Naive thymus-derived CD4-positive, alpha-beta T cell (primary cell): ENCODE measurements around the gene IL36RN. TPM values are rescaled to one million over a fixed set of nuclear protein-coding genes. Genes with fewer than 3 reads are reported as not detected.
"Not testable (repeated sequence)": the region's sequence is repeated elsewhere in the genome, so short reads cannot be mapped to it uniquely, and the experiment has no call there.

Source experiments
- ATAC-seq: fragments of 150-1000 bp; cut with Tn5 transposase; 2 replicates; pipeline ENCODE4 v1.10.0; 2021; ENCODE audit warnings: mild to moderate bottlenecking, moderate library complexity
- CTCF ChIA-PET: fragments of 350-600 bp; sonication (Branson Sonifier 250); formaldehyde crosslinking; loops from one replicate; lab custom pipeline; 2021; ENCODE audit warnings: antibody characterized with exemption; lab: Charles Lee
- POLR2A ChIA-PET: fragments of 350-600 bp; sonication (Branson Sonifier 250); formaldehyde crosslinking; loops from one replicate; lab custom pipeline; 2021; ENCODE audit warnings: antibody characterized with exemption, inconsistent platforms; lab: Charles Lee
- DNase-seq, 9 donors: peaks; one replicate each; pipeline versions ENCODE4 v3.0.0 to v3.0.0-alpha.2; 2020 to 2022; ENCODE audit warnings: mixed read lengths in 1 of 9
- H3K27ac ChIP-seq: one replicate; pipeline ENCODE4 v1.7.0; 2013; ENCODE audit warnings: mild to moderate bottlenecking, low read depth, low read length, moderate library complexity
- H3K27me3 ChIP-seq, 2 donors: one replicate each; pipeline ENCODE4 v1.7.0; 2013; ENCODE audit warnings: low read length in 2 of 2, mild to moderate bottlenecking in 2 of 2, moderate library complexity in 2 of 2; ENCODE audit not compliant: control insufficient read depth in 2 of 2, insufficient read depth in 2 of 2
- H3K36me3 ChIP-seq, 3 experiments: 1 replicate in 2 of 3; 2 replicates in 1 of 3; pipeline ENCODE4 v1.7.0; 2013; ENCODE audit warnings: low read length in 3 of 3, mild to moderate bottlenecking in 3 of 3, moderate library complexity in 1 of 3; ENCODE audit not compliant: insufficient read depth in 3 of 3, control insufficient read depth in 2 of 3
- H3K4me1 ChIP-seq, 2 donors: one replicate each; pipeline ENCODE4 v1.7.0; 2013; ENCODE audit warnings: low read length in 2 of 2, mild to moderate bottlenecking in 2 of 2, moderate library complexity in 1 of 2; ENCODE audit not compliant: control insufficient read depth in 2 of 2, insufficient read depth in 2 of 2
- H3K4me3 ChIP-seq: 2 replicates; pipeline ENCODE4 v1.7.0; 2013; ENCODE audit warnings: mild to moderate bottlenecking, low read length
- H3K9me3 ChIP-seq, 3 experiments: 1 replicate in 2 of 3; 2 replicates in 1 of 3; pipeline ENCODE4 v1.7.0; 2013; ENCODE audit warnings: low read length in 3 of 3; ENCODE audit not compliant: control insufficient read depth in 2 of 3
- H3K27ac Mint-ChIP-seq, 9 donors: one replicate each; pipeline ENCODE4 v1.8.0; 2020 to 2022; ENCODE audit warnings: mixed read lengths in 9 of 9, mild to moderate bottlenecking in 8 of 9, moderate library complexity in 5 of 9, inconsistent platforms in 2 of 9
- H3K27me3 Mint-ChIP-seq, 5 donors: one replicate each; pipeline ENCODE4 v1.8.0; 2021 to 2022; ENCODE audit warnings: mixed read lengths in 5 of 5, mild to moderate bottlenecking in 1 of 5
- H3K36me3 Mint-ChIP-seq, 5 donors: one replicate each; pipeline ENCODE4 v1.8.0; 2020 to 2022; ENCODE audit warnings: mixed read lengths in 5 of 5, mild to moderate bottlenecking in 3 of 5, inconsistent platforms in 1 of 5
- H3K4me1 Mint-ChIP-seq, 7 donors: one replicate each; pipeline ENCODE4 v1.8.0; 2020 to 2022; ENCODE audit warnings: mixed read lengths in 7 of 7, mild to moderate bottlenecking in 3 of 7, inconsistent platforms in 1 of 7
- H3K4me3 Mint-ChIP-seq, 10 donors: one replicate each; pipeline ENCODE4 v1.8.0; 2020 to 2022; ENCODE audit warnings: mild to moderate bottlenecking in 10 of 10, mixed read lengths in 10 of 10, moderate library complexity in 6 of 10, inconsistent platforms in 2 of 10
- H3K9me3 Mint-ChIP-seq, 11 donors: one replicate each; pipeline ENCODE4 v1.8.0; 2020 to 2022; ENCODE audit warnings: mixed read lengths in 11 of 11, mild to moderate bottlenecking in 4 of 11, inconsistent platforms in 1 of 11, moderate library complexity in 1 of 11
- intact Hi-C, 2 donors: fragments of 100-400 bp; cut with micrococcal nuclease; formaldehyde crosslinking; loops; one replicate each; pipeline ENCODE4 v1.15.1; 2023
- polyA plus RNA-seq, 2 donors: library from polyadenylated mRNA; unstranded; fragments of 300-500 nt; fragmentation: Illumina TruSeq; gene quantifications; one replicate each; pipeline ENCODE4 v1.2.3, GENCODE V29; 2021
- total RNA-seq, 6 experiments: library from RNA in 5 of 6; stranded (reverse) in 5 of 6; gene quantifications; 1 replicate in 5 of 6; 2 replicates in 1 of 6; pipeline ENCODE4 v1.2.3 and lab custom pipeline; 2021 to 2026

IL36RN gene
- total and polyA plus RNA-seq, 7 experiments from 2014 or later: 0.07 TPM; not detected in 6

- H3K9me3 ChIP-seq: no peaks in the 10 kb centered on the region
- Mint-ChIP-seq H3K4me1 (peaks cover 0 to 5% (median 0%) of the 10 kb centered on the region in 7 donors), H3K9me3 (peaks cover 0 to 4% (median 0%) of the 10 kb centered on the region in 11 donors), H3K27me3 (no peaks in the 10 kb centered on the region), H3K36me3 (peaks cover 0 to 7% (median 0%) of the 10 kb centered on the region in 5 donors), H3K27ac (no peak overlapping the region), H3K4me3 (no peak overlapping the region)
- ATAC-seq: no peak
- H3K36me3 ChIP-seq: no peaks in the 10 kb centered on the region
- no peaks in the 10 kb centered on the region for H3K27me3 ChIP-seq
- H3K4me1 ChIP-seq: no peaks in the 10 kb centered on the region
- H3K4me3 ChIP-seq: no peak overlapping the region
- POLR2A ChIA-PET: interaction anchor here (1.2 to 1.6 kb wide), 2 partner anchors 13 to 116 kb away, joined by 3 to 4 read pairs; no protein-coding TSS in a partner anchor
- DNase-seq: no peak
- CTCF ChIA-PET: interaction anchor here (2.0 kb wide), 1 partner anchor 49 kb away, joined by 4 read pairs; no protein-coding TSS in a partner anchor
- no peak overlapping the region for H3K27ac ChIP-seq
- intact Hi-C loops: no loop called here
These were observed 29.4 kb downstream of the IL36RN start for GRCh38 chr2:113088213-113088992.

DNA sequence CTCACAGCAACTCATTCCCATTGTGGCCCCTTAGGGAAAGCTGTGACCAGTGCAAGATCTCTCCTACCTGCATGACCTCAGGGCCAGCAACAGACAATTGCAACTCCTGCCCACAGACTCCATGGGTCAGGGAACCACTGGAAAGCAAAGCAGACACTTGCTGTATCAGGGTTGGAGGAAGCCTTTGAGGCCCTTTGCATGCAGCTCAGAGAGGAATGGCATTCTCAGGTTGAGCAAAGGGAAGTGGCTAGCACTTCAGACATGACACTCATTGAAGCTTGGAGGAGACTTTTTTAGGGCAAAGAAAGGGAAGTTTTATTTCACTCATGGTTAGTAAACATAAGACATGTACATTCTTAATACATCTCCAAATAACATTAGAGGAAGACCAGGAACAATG lies 30.9 kb downstream of the IL36RN start:
- Mint-ChIP-seq H3K9me3 (peaks cover 0 to 10% (median 0%) of the 10 kb centered on the region in 11 donors), H3K36me3 (peaks cover 0 to 7% (median under 1%) of the 10 kb centered on the region in 5 donors), H3K4me1 (peaks cover 0 to 3% (median 0%) of the 10 kb centered on the region in 7 donors), H3K27ac (no peak overlapping the region), H3K27me3 (peaks cover 0 to 3% (median 0%) of the 10 kb centered on the region in 5 donors), H3K4me3 (no peak overlapping the region)
- peak; percentile 27 for ATAC-seq
- CTCF ChIA-PET: interaction anchor here (0.7 kb wide), 1 partner anchor 26 kb away, joined by 3 read pairs; no protein-coding TSS in a partner anchor
- intact Hi-C loops: no loop called here
- Histone ChIP-seq H3K36me3 (no peaks in the 10 kb centered on the region), H3K4me1 (no peaks in the 10 kb centered on the region), H3K9me3 (no peaks in the 10 kb centered on the region), H3K27ac (no peak overlapping the region), H3K4me3 (no peak overlapping the region), H3K27me3 (peaks cover 0 to 3% of the 10 kb centered on the region in 2 donors)
- no peak for DNase-seq
- POLR2A ChIA-PET: no interaction called here

GRCh38 chr2:113091231-113091896 lies 32.4 kb downstream of the IL36RN start:
- Mint-ChIP-seq H3K27ac (no peak overlapping the region), H3K36me3 (peaks cover 0 to 8% (median 3%) of the 10 kb centered on the region in 5 donors), H3K9me3 (peaks cover 0 to 16% (median 6%) of the 10 kb centered on the region in 11 donors), H3K4me3 (no peak overlapping the region), H3K27me3 (peaks cover 0 to 6% (median 0%) of the 10 kb centered on the region in 5 donors), H3K4me1 (no peaks in the 10 kb centered on the region)
- no peak for DNase-seq
- no peaks in the 10 kb centered on the region for H3K9me3 ChIP-seq
- no peak for ATAC-seq
- no peak overlapping the region for H3K27ac ChIP-seq
- peaks cover 0 to 3% of the 10 kb centered on the region in 2 donors for H3K27me3 ChIP-seq
- no peak overlapping the region for H3K4me3 ChIP-seq
- ChIA-PET POLR2A (interaction anchor here (0.8 kb wide), 1 partner anchor 144 kb away, joined by 8 read pairs; no protein-coding TSS in a partner anchor), CTCF (no interaction called here)
- intact Hi-C loops: no loop called here
- H3K36me3 ChIP-seq: no peaks in the 10 kb centered on the region
- H3K4me1 ChIP-seq: no peaks in the 10 kb centered on the region

DNA sequence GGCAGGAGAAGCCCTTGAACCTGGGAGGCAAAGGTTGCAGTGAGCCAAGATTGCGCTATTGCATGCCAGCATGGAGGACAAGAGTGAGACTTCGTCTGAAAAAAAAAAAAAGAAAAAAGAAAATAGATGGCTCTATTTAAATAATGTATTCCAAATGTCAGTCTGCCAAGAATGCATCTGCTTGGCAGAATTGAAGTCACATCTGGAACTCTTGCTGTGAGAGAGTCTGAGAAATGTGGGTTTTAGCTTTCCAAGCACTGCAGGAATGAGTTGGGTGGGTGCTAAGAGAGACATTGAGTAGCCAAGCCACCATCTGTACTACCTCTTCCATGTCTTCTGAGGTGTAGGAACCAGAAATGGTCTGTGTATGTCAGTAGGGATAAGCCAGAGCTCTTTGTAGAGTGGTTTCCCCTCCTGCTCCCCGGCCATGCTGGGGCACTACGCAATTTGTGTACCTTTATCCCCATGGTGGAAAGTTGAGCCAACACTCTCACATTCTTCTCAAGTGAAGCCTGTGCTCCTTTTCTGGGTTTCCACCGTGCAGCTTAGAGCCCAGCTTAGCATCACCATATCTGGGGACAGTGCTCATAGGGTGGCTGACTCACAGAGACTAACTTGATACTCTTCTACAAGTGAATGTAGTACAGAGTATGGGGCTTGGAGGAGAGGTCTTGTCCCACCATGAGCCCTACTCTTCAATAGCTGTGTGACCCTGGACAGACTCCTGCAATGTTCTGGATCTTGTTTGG lies 34.0 kb downstream of the IL36RN start:
- Histone ChIP-seq H3K36me3 (no peaks in the 10 kb centered on the region), H3K27me3 (peaks cover 0 to 3% of the 10 kb centered on the region in 2 donors), H3K27ac (no peak overlapping the region), H3K4me3 (no peak overlapping the region), H3K4me1 (peaks cover 0 to under 1% of the 10 kb centered on the region in 2 donors), H3K9me3 (no peaks in the 10 kb centered on the region)
- DNase-seq: no peak
- Mint-ChIP-seq H3K27me3 (peaks cover 0 to 6% (median 0%) of the 10 kb centered on the region in 5 donors), H3K4me1 (peaks cover 2 to 13% (median 6%) of the 10 kb centered on the region in 7 donors), H3K9me3 (peaks cover 0 to 29% (median 14%) of the 10 kb centered on the region in 11 donors), H3K4me3 (no peak overlapping the region), H3K27ac (no peak overlapping the region), H3K36me3 (peaks cover 5 to 23% (median 7%) of the 10 kb centered on the region in 5 donors)
- POLR2A ChIA-PET: interaction anchor here (1.7 kb wide), 1 partner anchor 13 kb away, joined by 3 read pairs; no protein-coding TSS in a partner anchor
- CTCF ChIA-PET: no interaction called here
- no peak for ATAC-seq
- intact Hi-C loops: no loop called here

DNA sequence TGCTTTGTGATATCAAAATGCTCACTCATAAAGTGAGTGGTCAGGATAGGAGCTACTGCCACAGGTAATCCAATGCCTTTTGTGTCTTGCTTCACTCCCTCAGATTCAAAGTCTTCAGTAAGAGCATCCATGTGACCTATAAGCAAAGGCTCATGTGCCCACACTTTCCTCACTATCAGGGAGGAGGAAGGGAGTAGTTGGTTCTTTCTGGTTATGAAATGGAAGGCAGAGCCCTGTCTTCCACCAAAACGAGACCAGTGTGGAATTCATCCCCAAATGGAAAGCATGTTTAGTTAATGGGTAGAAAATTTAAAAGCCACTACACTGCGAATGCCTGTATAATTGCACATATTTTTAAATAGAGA lies 34.6 kb downstream of the IL36RN start:
- Histone ChIP-seq H3K4me3 (no peak overlapping the region), H3K9me3 (no peaks in the 10 kb centered on the region), H3K27ac (no peak overlapping the region), H3K27me3 (peaks cover 0 to 3% of the 10 kb centered on the region in 2 donors), H3K4me1 (peaks cover 4 to 5% of the 10 kb centered on the region in 2 donors), H3K36me3 (no peaks in the 10 kb centered on the region)
- peaks cover 5 to 26% (median 8%) of the 10 kb centered on the region in 5 donors for H3K36me3 Mint-ChIP-seq
- CTCF ChIA-PET: no interaction called here
- peaks cover 0 to 30% (median 14%) of the 10 kb centered on the region in 11 donors for H3K9me3 Mint-ChIP-seq
- peaks cover 7 to 19% (median 11%) of the 10 kb centered on the region in 7 donors for H3K4me1 Mint-ChIP-seq
- POLR2A ChIA-PET: interaction anchor here (1.7 kb wide), 1 partner anchor 13 kb away, joined by 3 read pairs; no protein-coding TSS in a partner anchor
- no peak overlapping the region for H3K27ac Mint-ChIP-seq
- ATAC-seq: no peak
- intact Hi-C loops: no loop called here
- H3K4me3 Mint-ChIP-seq: no peak overlapping the region
- no peak for DNase-seq
- peaks cover 0 to 6% (median 0%) of the 10 kb centered on the region in 5 donors for H3K27me3 Mint-ChIP-seq

GRCh38 chr2:113096306-113096705 lies 37.3 kb downstream of the IL36RN start:
- peaks cover 7 to 27% (median 11%) of the 10 kb centered on the region in 7 donors for H3K4me1 Mint-ChIP-seq
- peaks cover 0 to 30% (median 14%) of the 10 kb centered on the region in 11 donors for H3K9me3 Mint-ChIP-seq
- H3K36me3 ChIP-seq, H3K4me3 Mint-ChIP-seq, H3K4me3 ChIP-seq, CTCF ChIA-PET, H3K27ac Mint-ChIP-seq, H3K9me3 ChIP-seq, H3K4me1 ChIP-seq, H3K27me3 ChIP-seq, ATAC-seq, DNase-seq, H3K27me3 Mint-ChIP-seq, POLR2A ChIA-PET, H3K27ac ChIP-seq: not testable (repeated sequence)
- H3K36me3 Mint-ChIP-seq: peaks cover 5 to 33% (median 8%) of the 10 kb centered on the region in 5 donors
- intact Hi-C loops: loop anchor here in 1 of 2 donors (2.0 kb wide), 1 partner anchor 100 kb away; no protein-coding TSS in a partner anchor
